Upper lobe of left lung (tissue), 6 donors: ENCODE results near the gene PROX2. TPM values are rescaled to one million over a fixed set of nuclear protein-coding genes. Genes with fewer than 3 reads are reported as not detected.

Experiments used
- ATAC-seq, 2 donors: fragments of 200-7000 bp; cut with Tn5 transposase; one replicate each; pipeline ENCODE4 v1.9.1; 2022; ENCODE audit warnings: mild to moderate bottlenecking in 2 of 2, moderate library complexity in 2 of 2; ENCODE audit not compliant: low FRiP score in 2 of 2
- DNase-seq, 2 donors: peaks; one replicate each; pipeline ENCODE4 v3.0.0-alpha.2; 2019 to 2020
- H3K27ac ChIP-seq, 4 donors: fragments of 200-600 bp; sonication (generic); one replicate each; pipeline ENCODE4 v1.5.1; 2016 to 2019
- H3K27me3 ChIP-seq, 4 donors: fragments of 200-600 bp; sonication (generic); one replicate each; pipeline ENCODE4 v1.5.1; 2017 to 2019
- H3K36me3 ChIP-seq, 4 donors: fragments of 200-600 bp; sonication (generic); one replicate each; pipeline ENCODE4 v1.5.1; 2016 to 2019
- H3K4me1 ChIP-seq, 4 donors: fragments of 200-600 bp; sonication (generic); one replicate each; pipeline ENCODE4 v1.5.1; 2018 to 2019
- H3K4me3 ChIP-seq, 4 donors: fragments of 200-600 bp; sonication (generic); one replicate each; pipeline ENCODE4 v1.5.1; 2017 to 2019; ENCODE audit warnings: mild to moderate bottlenecking in 2 of 4, moderate library complexity in 1 of 4
- H3K9me3 ChIP-seq, 4 donors: fragments of 200-600 bp; sonication (generic); one replicate each; pipeline ENCODE4 v1.5.1; 2018 to 2019
- CTCF ChIP-seq, 6 experiments: fragments of 450-650 bp in 4 of 6; fragments of 200-600 bp in 2 of 6; sonication (generic) in 2 of 6; IDR thresholded peaks; one replicate each; pipeline ENCODE4 v1.5.1; 2016 to 2019; ENCODE audit warnings: antibody characterized with exemption in 6 of 6
- EP300 ChIP-seq, 4 donors: sonication (generic); formaldehyde crosslinking; IDR thresholded peaks; one replicate each; pipeline ENCODE4 v1.5.1; 2017; ENCODE audit warnings: antibody characterized with exemption in 4 of 4, control low read depth in 2 of 4
- POLR2A ChIP-seq, 4 donors: fragments of 450-650 bp; IDR thresholded peaks; one replicate each; pipeline ENCODE4 v1.5.1; 2016 to 2017; ENCODE audit warnings: antibody characterized with exemption in 4 of 4, mild to moderate bottlenecking in 2 of 4
- POLR2AphosphoS5 ChIP-seq, 2 donors: sonication (generic); formaldehyde crosslinking; IDR thresholded peaks; one replicate each; pipeline ENCODE4 v1.5.1; 2017; ENCODE audit warnings: antibody characterized with exemption in 2 of 2
- WGBS, 2 donors: methylation state at CpG; one replicate each; pipeline ENCODE4 v1.1.5; 2017 to 2018; 5-methylcytosine and 5-hydroxymethylcytosine counted together
- total RNA-seq, 6 donors: library from RNA; depleted of rRNA in 4 of 6; stranded (reverse); fragments of >200 nt in 4 of 6; gene quantifications; one replicate each; pipeline versions ENCODE4 v1.1.0 to v1.2.1, GENCODE V29; 2016 to 2021
- donor health status: DM: no; HTN: no; CAD: no; lungs with moderate emphysema.
- donor health status: DM: no; HTN: yes; CAD: no; lungs with severe emphysema.

Gene PROX2
- total RNA-seq, 6 donors from 2014 or later: 0.07 to 0.11 TPM; not detected in 4

- Histone ChIP-seq H3K36me3 (peaks cover 0 to 32% (median 19%) of the 10 kb centered on the region in 4 donors), H3K27ac (no peak overlapping the region), H3K27me3 (no peaks in the 10 kb centered on the region), H3K4me1 (peaks cover 0 to 2% (median 0%) of the 10 kb centered on the region in 4 donors), H3K9me3 (no peaks in the 10 kb centered on the region), H3K4me3 (no peak overlapping the region)
- ATAC-seq: no peak
- TF ChIP-seq POLR2A (IDR thresholded peaks at IDR 0.05) (no peak), CTCF (IDR thresholded peaks at IDR 0.05) (no peak), POLR2AphosphoS5 (IDR thresholded peaks at IDR 0.05) (no peak), EP300 (IDR thresholded peaks at IDR 0.05) (no peak)
- 87 to 93% methylated on average over 5 of the region's 5 CpGs for WGBS, 2 donors
- DNase-seq: no peak
Measured at GRCh38 chr14:74829251-74829650, 46.7 kb downstream of the PROX2 start.

GRCh38 chr14:74826574-74826973 lies 49.4 kb downstream of the PROX2 start:
- H3K36me3 ChIP-seq: peaks cover 0 to 44% (median 18%) of the 10 kb centered on the region in 4 donors
- ATAC-seq: no peak

More at GRCh38 chr14:74826574-74826973, 49.4 kb downstream of the PROX2 start:
- Histone ChIP-seq H3K4me3 (no peak overlapping the region), H3K9me3 (no peaks in the 10 kb centered on the region), H3K27ac (no peak overlapping the region), H3K27me3 (no peaks in the 10 kb centered on the region), H3K4me1 (peaks cover 0 to 2% (median 0%) of the 10 kb centered on the region in 4 donors)
- no peak for DNase-seq
- TF ChIP-seq POLR2A (IDR thresholded peaks at IDR 0.05): no peak
- no peak for TF ChIP-seq EP300 (IDR thresholded peaks at IDR 0.05)
- TF ChIP-seq POLR2AphosphoS5 (IDR thresholded peaks at IDR 0.05): no peak
- TF ChIP-seq CTCF (IDR thresholded peaks at IDR 0.05): no peak

Other genes starting within 250 kb of the PROX2 start
- 10 to 100 TPM; 13.5 to 44.0 (median 28.9) TPM for gene AREL1, start 163.1 kb downstream of the PROX2 start, total RNA-seq
- gene FCF1, start 163.0 kb downstream of the PROX2 start, total RNA-seq: 10 to 100 TPM; 11.5 to 40.4 (median 30.0) TPM
- gene YLPM1, start 112.8 kb downstream of the PROX2 start, total RNA-seq: 10 to 100 TPM; 38.8 to 85.9 (median 45.6) TPM
- gene DLST, start 5.8 kb upstream of the PROX2 start, total RNA-seq: 10 to 100 TPM; 81.0 to 95.3 (median 83.1) TPM
- 10 to 100 TPM in 2 of 6 donors, 1 to 10 TPM in 4; 3.4 to 29.3 (median 7.3) TPM for gene RPS6KL1, start 47.1 kb upstream of the PROX2 start, total RNA-seq
- gene PGF, start 79.5 kb upstream of the PROX2 start, total RNA-seq: 10 to 100 TPM in 2 of 6 donors, 1 to 10 TPM in 3, under 1 TPM in 1; 0.89 to 21.3 (median 5.0) TPM
- 10 to 100 TPM; 22.2 to 40.7 (median 32.5) TPM for gene EIF2B2, start 126.8 kb upstream of the PROX2 start, total RNA-seq
- 10 to 100 TPM; 15.9 to 87.0 (median 24.5) TPM for gene MLH3, start 175.3 kb upstream of the PROX2 start, total RNA-seq
- gene ACYP1, start 187.9 kb upstream of the PROX2 start, total RNA-seq: 10 to 100 TPM in 5 of 6 donors, 1 to 10 TPM in 1; 7.9 to 46.1 (median 13.7) TPM
- 10 to 100 TPM in 3 of 6 donors, 1 to 10 TPM in 3; 3.2 to 21.0 (median 9.7) TPM for gene ZC2HC1C, start 193.5 kb upstream of the PROX2 start, total RNA-seq